IMR-90 (cell line): Measurements from ENCODE around the gene THADA. TPM values are rescaled to one million over a fixed set of nuclear protein-coding genes. Genes with fewer than 3 reads are reported as not detected.

Experiments used
- ATAC-seq: fragments of 200-7000 bp; cut with Tn5 transposase; 2 replicates; pipeline ENCODE4 v1.9.1; 2020; ENCODE audit warnings: low read depth, mild to moderate bottlenecking, moderate library complexity
- BruUV-seq: library from RNA; stranded (reverse); fragments of 400-500 nt; replicated peaks from 2 replicates; lab custom pipeline; 2021; lab: Mats Ljungman, UMichigan
- CTCF ChIA-PET: fragments of 300-600 bp; formaldehyde crosslinking; extraction: SDS; loops from one replicate; lab custom pipeline; 2021; ENCODE audit warnings: antibody characterized with exemption; lab: Yijun Ruan, JAX
- POLR2A ChIA-PET: fragments of 300-600 bp; sonication (Branson Sonifier 250); formaldehyde crosslinking; loops from one replicate; lab custom pipeline; 2022; ENCODE audit warnings: antibody characterized with exemption; ENCODE audit not compliant: unreplicated experiment; lab: Charles Lee
- DNase-seq: peaks from one replicate; pipeline ENCODE4 v3.0.0; 2013
- H2AFZ ChIP-seq: replicated peaks from 2 replicates; pipeline ENCODE3; 2013; ENCODE audit warnings: low read length, mild to moderate bottlenecking; ENCODE audit not compliant: poor library complexity
- H2AK5ac ChIP-seq: 2 replicates; pipeline ENCODE4 v1.6.1; 2013; ENCODE audit warnings: low read depth, low read length, inconsistent platforms
- H2AK9ac ChIP-seq: replicated peaks from 2 replicates; pipeline ENCODE3; 2013; ENCODE audit warnings: mild to moderate bottlenecking, low read depth, low read length, moderate library complexity; ENCODE audit not compliant: poor library complexity
- H2BK120ac ChIP-seq: 2 replicates; pipeline ENCODE4 v1.6.1; 2013; ENCODE audit warnings: low read depth, low read length, inconsistent platforms
- H2BK15ac ChIP-seq: 3 replicates; pipeline ENCODE4 v1.6.1; 2013; ENCODE audit warnings: low read depth, low read length, inconsistent platforms
- H2BK20ac ChIP-seq: 2 replicates; pipeline ENCODE4 v1.6.1; 2013; ENCODE audit warnings: low read depth, mild to moderate bottlenecking, inconsistent platforms, low read length, moderate library complexity
- H2BK5ac ChIP-seq: 2 replicates; pipeline ENCODE4 v1.6.1; 2013; ENCODE audit warnings: mild to moderate bottlenecking, low read depth, low read length, inconsistent platforms; ENCODE audit not compliant: poor library complexity, severe bottlenecking
- H3K14ac ChIP-seq: replicated peaks from 2 replicates; pipeline ENCODE4 v1.6.1; 2013; ENCODE audit warnings: low read depth, low read length, inconsistent platforms
- H3K18ac ChIP-seq: 2 replicates; pipeline ENCODE4 v1.6.1; 2013; ENCODE audit warnings: low read depth, low read length, control low read depth
- H3K23ac ChIP-seq: 2 replicates; pipeline ENCODE4 v1.6.1; 2013; ENCODE audit warnings: low read depth, low read length, inconsistent platforms
- H3K27ac ChIP-seq: 2 replicates; pipeline ENCODE4 v1.5.1; 2013; ENCODE audit warnings: mild to moderate bottlenecking, control low read depth, low read length; ENCODE audit not compliant: insufficient read depth
- H3K27me3 ChIP-seq: 2 replicates; pipeline ENCODE4 v1.6.1; 2013; ENCODE audit warnings: low read length; ENCODE audit not compliant: control insufficient read depth, insufficient read depth
- H3K36me3 ChIP-seq: 2 replicates; pipeline ENCODE4 v1.6.1; 2013; ENCODE audit warnings: low read length, mixed read lengths; ENCODE audit not compliant: control insufficient read depth, insufficient read depth
- H3K4ac ChIP-seq: 2 replicates; pipeline ENCODE4 v1.6.1; 2013; ENCODE audit warnings: low read depth, low read length, inconsistent platforms
- H3K4me1 ChIP-seq: 2 replicates; pipeline ENCODE4 v1.6.1; 2013; ENCODE audit warnings: low read length, mixed read lengths; ENCODE audit not compliant: control insufficient read depth, insufficient read depth
- H3K4me2 ChIP-seq: 2 replicates; pipeline ENCODE4 v1.6.1; 2013; ENCODE audit warnings: low read depth, mild to moderate bottlenecking, control low read depth, low read length, moderate library complexity
- H3K4me3 ChIP-seq: 2 replicates; pipeline ENCODE4 v1.5.1; 2013; ENCODE audit warnings: low read depth, mild to moderate bottlenecking, control low read depth, low read length, moderate library complexity; ENCODE audit not compliant: insufficient read depth
- H3K56ac ChIP-seq: 2 replicates; pipeline ENCODE4 v1.6.1; 2013; ENCODE audit warnings: low read length, inconsistent platforms; ENCODE audit not compliant: insufficient read depth; ENCODE audit errors: extremely low read depth
- H3K79me1 ChIP-seq, 2 experiments: 2 replicates each; pipeline ENCODE4 v1.6.1; 2013; ENCODE audit warnings: low read length in 2 of 2, inconsistent platforms in 1 of 2, low read depth in 1 of 2
- H3K9ac ChIP-seq: 2 replicates; pipeline ENCODE4 v1.6.1; 2013; ENCODE audit warnings: low read depth, low read length, control low read depth
- H3K9me1 ChIP-seq: 2 replicates; pipeline ENCODE4 v1.6.1; 2013; ENCODE audit warnings: low read length, inconsistent platforms; ENCODE audit not compliant: insufficient read depth
- H3K9me3 ChIP-seq: 2 replicates; pipeline ENCODE4 v1.6.1; 2013; ENCODE audit warnings: low read length; ENCODE audit not compliant: control insufficient read depth, insufficient read depth
- H4K20me1 ChIP-seq: 2 replicates; pipeline ENCODE4 v1.6.1; 2013; ENCODE audit warnings: low read length, inconsistent platforms; ENCODE audit not compliant: insufficient read depth
- H4K5ac ChIP-seq: 2 replicates; pipeline ENCODE4 v1.6.1; 2013; ENCODE audit warnings: mild to moderate bottlenecking, low read depth, low read length, control low read depth
- H4K8ac ChIP-seq, 2 experiments: 2 replicates each; pipeline ENCODE4 v1.6.1; 2013; ENCODE audit warnings: low read depth in 2 of 2, low read length in 2 of 2, control low read depth in 1 of 2, inconsistent platforms in 1 of 2
- H4K91ac ChIP-seq: 2 replicates; pipeline ENCODE4 v1.6.1; 2013; ENCODE audit warnings: low read depth, low read length, inconsistent platforms; ENCODE audit not compliant: insufficient read depth
- BHLHE40 ChIP-seq: fragments of 150-350 bp; IDR thresholded peaks from 2 replicates; pipeline ENCODE4 v1.6.1; 2016; ENCODE audit warnings: mild to moderate bottlenecking, low read depth, low read length
- CEBPB ChIP-seq: IDR thresholded peaks from 2 replicates; pipeline ENCODE4 v1.6.1; 2012; ENCODE audit warnings: low read depth, low read length, improper control_type of control experiment
- CHD1 ChIP-seq: IDR thresholded peaks from 2 replicates; pipeline ENCODE4 v1.6.1; 2012; ENCODE audit warnings: low read depth, low read length, improper control_type of control experiment
- CTCF ChIP-seq: conservative IDR thresholded peaks from 2 replicates; pipeline ENCODE4 v1.5.1; 2012; ENCODE audit warnings: mild to moderate bottlenecking, low read depth, low read length, improper control_type of control experiment
- ELK1 ChIP-seq: fragments of 150-350 bp; IDR thresholded peaks from 2 replicates; pipeline ENCODE4 v1.6.1; 2016; ENCODE audit warnings: low read depth, mild to moderate bottlenecking, low read length, moderate library complexity, borderline replicate concordance
- MAFK ChIP-seq: IDR thresholded peaks from 2 replicates; pipeline ENCODE4 v1.6.1; 2012; ENCODE audit warnings: low read depth, low read length, improper control_type of control experiment
- MAZ ChIP-seq: IDR thresholded peaks from 2 replicates; pipeline ENCODE4 v1.6.1; 2012; ENCODE audit warnings: low read depth, mild to moderate bottlenecking, low read length, improper control_type of control experiment, moderate library complexity, borderline replicate concordance
- MXI1 ChIP-seq: IDR thresholded peaks from 2 replicates; pipeline ENCODE4 v1.6.1; 2012; ENCODE audit warnings: low read depth, mild to moderate bottlenecking, low read length, moderate library complexity, borderline replicate concordance
- POLR2A ChIP-seq: IDR thresholded peaks from 2 replicates; pipeline ENCODE4 v1.6.1; 2012; ENCODE audit warnings: mild to moderate bottlenecking, low read depth, low read length
- RAD21 ChIP-seq: IDR thresholded peaks from 2 replicates; pipeline ENCODE4 v1.6.1; 2012; ENCODE audit warnings: low read length, improper control_type of control experiment
- RCOR1 ChIP-seq: IDR thresholded peaks from 2 replicates; pipeline ENCODE4 v1.6.1; 2012; ENCODE audit warnings: mild to moderate bottlenecking, low read length, improper control_type of control experiment; ENCODE audit not compliant: insufficient replicate concordance
- RFX5 ChIP-seq: IDR thresholded peaks from 2 replicates; pipeline ENCODE4 v1.8.0; 2012; ENCODE audit warnings: low read depth, mild to moderate bottlenecking, low read length, moderate library complexity
- SMC3 ChIP-seq: fragments of 150-350 bp; IDR thresholded peaks from 2 replicates; pipeline ENCODE4 v1.6.1; 2016; ENCODE audit warnings: low read depth, mild to moderate bottlenecking, antibody characterized with exemption, low read length, moderate library complexity
- USF2 ChIP-seq: fragments of 150-350 bp; IDR thresholded peaks from 2 replicates; pipeline ENCODE4 v1.6.1; 2017; ENCODE audit warnings: mild to moderate bottlenecking, antibody characterized with exemption, low read length, low read depth
- WGBS, 2 experiments: methylation state at CpG; one replicate each; pipeline versions ENCODE4 v1.1.5 to v1.1.7; 2013; ENCODE audit warnings: missing lambda C conversion rate in 2 of 2; ENCODE audit not compliant: insufficient read length in 1 of 2; ENCODE audit errors: extremely low coverage in 2 of 2; 5-methylcytosine and 5-hydroxymethylcytosine counted together
- dilution Hi-C: fragments of 300-500 bp; cut with HindIII; formaldehyde crosslinking; loops from one replicate; pipeline ENCODE4 v1.14.3; 2018; ENCODE audit warnings: low sequenced_read_pairs; ENCODE audit not compliant: unreplicated experiment
- in situ Hi-C: fragments of 300-500 bp; cut with MboI; formaldehyde crosslinking; loops from 3 replicates; pipeline ENCODE4 v1.14.3; 2019; ENCODE audit warnings: low sequenced_read_pairs, inconsistent platforms, mixed read lengths
- intact Hi-C: fragments of 100-400 bp; cut with micrococcal nuclease; formaldehyde crosslinking; loops from 2 replicates; pipeline ENCODE4 v1.10.0; 2022
- polyA plus RNA-seq, 3 experiments: library from polyadenylated mRNA; depleted of rRNA; stranded (reverse); fragments of >200 nt; gene quantifications; 2 replicates each; pipeline ENCODE4 v1.2.3, GENCODE V29; 2012; ENCODE audit warnings: low replicate concordance in 1 of 3
- total RNA-seq: library from RNA; depleted of rRNA; stranded (reverse); fragments of >200 nt; gene quantifications from 2 replicates; pipeline ENCODE4 v1.2.3, GENCODE V29; 2012

THADA gene
- total and polyA plus RNA-seq, 2 of the 4 experiments (the other 2 are of a cell fraction): 10.5 to 21.3 TPM

- Histone ChIP-seq H2AK5ac (no peak overlapping the region), H3K27ac (no peak overlapping the region), H3K56ac (no peak overlapping the region), H3K23ac (no peak overlapping the region), H3K36me3 (no peaks in the 10 kb centered on the region), H3K4me2 (no peak overlapping the region), H3K79me1 (no peaks in the 10 kb centered on the region; a peak in 1 of 4 replicates), H4K5ac (no peak overlapping the region), H4K91ac (no peak overlapping the region), H3K27me3 (no peaks in the 10 kb centered on the region), H4K8ac (no peak overlapping the region), H3K4ac (no peak overlapping the region), H2AFZ (no peak overlapping the region), H3K9me1 (no peaks in the 10 kb centered on the region), H3K18ac (no peak overlapping the region), H2BK120ac (no peak overlapping the region), H3K9me3 (no peaks in the 10 kb centered on the region), H2AK9ac (no peak overlapping the region), H4K20me1 (no peaks in the 10 kb centered on the region), H2BK15ac (no peak overlapping the region), H3K4me3 (no peak overlapping the region), H3K9ac (no peak overlapping the region), H3K4me1 (peaks cover 10% of the 10 kb centered on the region), H3K14ac (no peak overlapping the region), H2BK5ac (no peak overlapping the region), H2BK20ac (no peak overlapping the region)
- no peak for ATAC-seq
- in situ Hi-C loops: no loop called here
- CTCF ChIA-PET: no interaction called here
- dilution Hi-C loops: no loop called here
- TF ChIP-seq RCOR1 (no peak), RFX5 (no peak), MAFK (no peak), POLR2A (no peak), MXI1 (no peak), BHLHE40 (no peak), SMC3 (no peak), RAD21 (no peak), MAZ (no peak), USF2 (no peak), CHD1 (no peak), CTCF (no peak), ELK1 (no peak), CEBPB (no peak)
- intact Hi-C loops: no loop called here
- POLR2A ChIA-PET: no interaction called here
- no peak for DNase-seq
- WGBS, 2 experiments: no CpG with 5 or more reads among the region's 4 CpGs
- BruUV-seq: no TSS peak
These were observed 232.7 kb downstream of the THADA start for GRCh38 chr2:43363120-43363519.
